SK-N-SH (cell line): Measurements from ENCODE around the gene SSR1. TPM values are rescaled to one million over a fixed set of nuclear protein-coding genes. Genes with fewer than 3 reads are reported as not detected.

Experiments
- CTCF ChIA-PET: fragments of 300-600, 350-600 bp; formaldehyde crosslinking; extraction: SDS; loops from one replicate; lab custom pipeline; 2021; lab: Yijun Ruan, JAX
- POLR2A ChIA-PET: fragments of 350-600 bp; sonication (Branson Sonifier 250); formaldehyde crosslinking; extraction: SDS; loops from one replicate; lab custom pipeline; 2020; ENCODE audit warnings: antibody characterized with exemption, inconsistent platforms; lab: Yijun Ruan, JAX
- DNase-seq: peaks from one replicate; pipeline ENCODE4 v3.0.0; 2012
- H2AFZ ChIP-seq: fragments of 200-600 bp; sonication (generic); 2 replicates; pipeline ENCODE4 v1.8.1; 2016; ENCODE audit warnings: antibody characterized with exemption, mild to moderate bottlenecking, low read depth
- H3F3A ChIP-seq: fragments of 200-600 bp; sonication (generic); replicated peaks from 2 replicates; pipeline ENCODE3; 2016; ENCODE audit warnings: antibody characterized with exemption, mild to moderate bottlenecking; ENCODE audit not compliant: insufficient read depth
- H3K27ac ChIP-seq, 2 experiments: fragments of 200-500 bp in 1 of 2; fragments of 200-600 bp in 1 of 2; sonication (Bioruptor generic) in 1 of 2; sonication (generic), shearing (Covaris generic) in 1 of 2; 2 replicates each; pipeline versions ENCODE4 v1.5.1 to v1.6.1; 2014 to 2016; ENCODE audit warnings: low read depth in 2 of 2, inconsistent platforms in 1 of 2, low read length in 1 of 2, mild to moderate bottlenecking in 1 of 2, mixed read lengths in 1 of 2
- H3K27me3 ChIP-seq: fragments of 200-600 bp; sonication (generic), shearing (Covaris generic); 2 replicates; pipeline ENCODE4 v1.6.1; 2016; ENCODE audit warnings: mixed run types; ENCODE audit not compliant: insufficient read depth
- H3K36me3 ChIP-seq, 2 experiments: fragments of 200-500 bp in 1 of 2; fragments of 200-600 bp in 1 of 2; sonication (Bioruptor generic) in 1 of 2; sonication (generic) in 1 of 2; replicated peaks in 1 of 2; 2 replicates each; pipeline versions ENCODE3 to v1.5.1; 2014 to 2016; ENCODE audit warnings: low read length in 1 of 2, mild to moderate bottlenecking in 1 of 2; ENCODE audit not compliant: insufficient read depth in 2 of 2, control insufficient read depth in 1 of 2
- H3K4me1 ChIP-seq, 2 experiments: fragments of 200-500 bp in 1 of 2; fragments of 200-600 bp in 1 of 2; sonication (Bioruptor generic) in 1 of 2; sonication (generic), shearing (Covaris generic) in 1 of 2; 2 replicates each; pipeline versions ENCODE4 v1.5.1 to v1.6.1; 2014 to 2016; ENCODE audit warnings: low read depth in 1 of 2, low read length in 1 of 2, mixed run types in 1 of 2; ENCODE audit not compliant: insufficient read depth in 2 of 2, control insufficient read depth in 1 of 2
- H3K4me2 ChIP-seq: fragments of 200-600 bp; sonication (generic), shearing (Covaris generic); 2 replicates; pipeline ENCODE4 v1.6.1; 2017; ENCODE audit warnings: mixed run types
- H3K4me3 ChIP-seq, 2 experiments: fragments of 200-500 bp in 1 of 2; fragments of 200-600 bp in 1 of 2; sonication (Bioruptor generic) in 1 of 2; sonication (generic), shearing (Covaris generic) in 1 of 2; 2 replicates each; pipeline versions ENCODE4 v1.5.1 to v1.8.1; 2014 to 2016; ENCODE audit warnings: low read depth in 2 of 2, inconsistent platforms in 1 of 2, low read length in 1 of 2, mild to moderate bottlenecking in 1 of 2, mixed read lengths in 1 of 2, moderate library complexity in 1 of 2
- H3K79me2 ChIP-seq: fragments of 200-600 bp; sonication (generic); 2 replicates; pipeline ENCODE4 v1.8.1; 2017; ENCODE audit warnings: mild to moderate bottlenecking; ENCODE audit not compliant: insufficient read depth
- H3K9ac ChIP-seq: fragments of 200-600 bp; sonication (generic); 2 replicates; pipeline ENCODE4 v1.6.1; 2017; ENCODE audit warnings: mixed run types
- H3K9me2 ChIP-seq: fragments of 200-600 bp; sonication (generic); 2 replicates; pipeline ENCODE4 v1.6.1; 2017; ENCODE audit warnings: mixed run types
- H3K9me3 ChIP-seq: fragments of 200-600 bp; sonication (generic); 2 replicates; pipeline ENCODE4 v1.6.1; 2017; ENCODE audit warnings: mixed run types, mild to moderate bottlenecking, moderate library complexity
- H4K20me1 ChIP-seq: fragments of 200-600 bp; sonication (generic); 2 replicates; pipeline ENCODE4 v1.6.1; 2017; ENCODE audit warnings: mild to moderate bottlenecking, mixed run types; ENCODE audit not compliant: insufficient read depth
- ELF1 ChIP-seq: IDR thresholded peaks from 2 replicates; pipeline ENCODE4 v1.4.0; 2012
- EP300 ChIP-seq, 2 experiments: IDR thresholded peaks; 2 replicates each; pipeline versions ENCODE4 v1.4.0 to v1.6.1; 2012; ENCODE audit warnings: borderline replicate concordance in 1 of 2, low read depth in 1 of 2, low read length in 1 of 2
- EZH2phosphoT487 ChIP-seq: fragments of 200-600 bp; sonication (generic); IDR thresholded peaks from 2 replicates; pipeline ENCODE4 v1.6.1; 2017; ENCODE audit warnings: low read depth, mixed run types, mild to moderate bottlenecking, antibody characterized with exemption, moderate library complexity, borderline replicate concordance
- FOXM1 ChIP-seq: IDR thresholded peaks from 2 replicates; pipeline ENCODE4 v1.4.0; 2012; ENCODE audit warnings: low read depth, mild to moderate bottlenecking
- MEF2A ChIP-seq: IDR thresholded peaks from 2 replicates; pipeline ENCODE4 v1.4.0; 2012; ENCODE audit warnings: low read depth, borderline replicate concordance
- NFIC ChIP-seq: IDR thresholded peaks from 2 replicates; pipeline ENCODE4 v1.4.0; 2012; ENCODE audit warnings: borderline replicate concordance
- POLR2AphosphoS5 ChIP-seq: IDR thresholded peaks from 2 replicates; pipeline ENCODE4 v1.6.1; 2012; ENCODE audit warnings: low read depth, low read length
- RAD21 ChIP-seq: IDR thresholded peaks from 2 replicates; pipeline ENCODE4 v1.6.1; 2012; ENCODE audit warnings: mild to moderate bottlenecking, low read length
- RFX5 ChIP-seq: IDR thresholded peaks from 2 replicates; pipeline ENCODE4 v1.6.1; 2012; ENCODE audit warnings: mild to moderate bottlenecking, improper control_type of control experiment, low read length
- RXRA ChIP-seq: IDR thresholded peaks from 2 replicates; pipeline ENCODE4 v1.4.0; 2012; ENCODE audit warnings: low read depth, mild to moderate bottlenecking, borderline replicate concordance
- YY1 ChIP-seq: IDR thresholded peaks from 2 replicates; pipeline ENCODE4 v1.4.0; 2012; ENCODE audit warnings: low read depth, mild to moderate bottlenecking
- WGBS: methylation state at CpG from one replicate; pipeline ENCODE4 v1.1.6; 2017; ENCODE audit warnings: low lambda C conversion rate; 5-methylcytosine and 5-hydroxymethylcytosine counted together
- polyA plus RNA-seq, 3 experiments: library from polyadenylated mRNA; depleted of rRNA; stranded (reverse); fragments of >200 nt; gene quantifications; 2 replicates each; pipeline ENCODE4 v1.2.3, GENCODE V29; 2012
- TF ChIP-seq, protein P1 (sequence below): IDR thresholded peaks from 2 replicates; pipeline ENCODE4 v1.4.0; 2012; ENCODE audit warnings: low read depth
- TF ChIP-seq, protein P2 (sequence below): fragments of 150-350 bp; IDR thresholded peaks from 2 replicates; pipeline ENCODE4 v1.6.1; 2017; ENCODE audit warnings: antibody characterized with exemption, low read length, low read depth, borderline replicate concordance
- TF ChIP-seq, protein P3 (sequence below): IDR thresholded peaks from 2 replicates; pipeline ENCODE4 v1.6.1; 2012; ENCODE audit warnings: mild to moderate bottlenecking, low read depth, low read length, moderate library complexity
- TF ChIP-seq, protein P4 (sequence below): IDR thresholded peaks from 2 replicates; pipeline ENCODE4 v1.4.0; 2012; ENCODE audit warnings: low read depth, borderline replicate concordance
- TF ChIP-seq, protein P5 (sequence below): fragments of 150-350 bp; IDR thresholded peaks from 2 replicates; pipeline ENCODE4 v1.6.1; 2016; ENCODE audit warnings: mild to moderate bottlenecking, low read depth, low read length
- TF ChIP-seq, protein P6 (sequence below): IDR thresholded peaks from 2 replicates; pipeline ENCODE4 v1.4.0; 2012; ENCODE audit warnings: low read depth, borderline replicate concordance

The SSR1 gene
- polyA plus RNA-seq, 1 of the 3 experiments (the other 2 are of a cell fraction), result 50.7 TPM

DNA sequence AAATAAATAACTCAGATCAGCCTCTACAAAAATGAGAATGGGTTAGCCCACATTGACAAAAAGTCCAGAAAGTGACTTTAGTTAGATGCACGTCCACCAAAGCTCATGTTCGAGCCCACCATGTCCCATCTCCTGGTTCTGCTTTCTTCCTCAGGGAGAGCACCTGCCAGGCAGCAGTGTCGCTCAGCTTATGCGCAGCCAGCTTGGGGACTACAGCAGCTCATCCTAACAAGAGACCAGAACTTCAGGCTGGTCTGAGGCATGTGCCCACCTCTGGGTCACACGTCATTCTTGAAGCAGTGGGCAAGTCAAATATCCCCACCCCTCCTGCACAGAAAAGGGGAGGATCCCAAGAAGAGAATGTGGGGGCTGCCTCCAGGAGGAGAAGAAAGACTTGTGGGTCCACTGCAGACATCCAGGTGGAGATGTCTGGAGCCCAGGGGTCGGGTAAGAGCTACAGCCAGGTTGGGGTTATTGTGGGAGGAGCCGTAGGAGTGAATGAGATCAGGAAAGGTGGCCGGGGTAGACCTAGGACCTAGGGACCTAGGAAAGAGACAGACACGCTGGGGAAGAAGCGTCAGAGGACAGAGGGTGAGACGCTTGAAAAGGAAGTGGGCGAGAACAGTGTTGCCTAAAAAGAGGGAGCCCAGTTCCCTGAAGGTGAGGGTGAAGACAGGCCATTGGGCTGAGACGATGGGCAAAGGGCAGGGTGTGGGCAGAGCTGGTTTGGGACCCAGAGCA lies 52.5 kb downstream of the SSR1 start:
- ChIA-PET CTCF (interaction anchor here (1.5 to 4.5 kb wide), 4 partner anchors 15 to 584 kb away, joined by 3 to 28 read pairs (median 6); no protein-coding TSS in a partner anchor), POLR2A (no interaction called here)
- WGBS, result 84% methylated on average over 13 of the region's 13 CpGs
- Histone ChIP-seq H3K27me3 (no peaks in the 10 kb centered on the region), H3K36me3 (no peaks in the 10 kb centered on the region), H3K4me3 (peak overlapping the region; percentile 44 to 70; a peak in 3 of 4 replicates), H4K20me1 (no peaks in the 10 kb centered on the region), H2AFZ (peak overlapping the region; percentile 97; the same call in 1 of the 2 replicates), H3F3A (no peaks in the 10 kb centered on the region), H3K79me2 (no peaks in the 10 kb centered on the region), H3K4me2 (peak overlapping the region; percentile 79), H3K4me1 (peaks cover 0 to 6% of the 10 kb centered on the region in 2 experiments; a peak in 1 of 4 replicates), H3K9me3 (no peaks in the 10 kb centered on the region), H3K9me2 (no peaks in the 10 kb centered on the region), H3K9ac (peak overlapping the region; percentile 53; the same call in 1 of the 2 replicates), H3K27ac (no peak overlapping the region)
- DNase-seq, result no peak
- TF ChIP-seq EP300 (IDR thresholded peaks at IDR 0.05; ENCODE audit: borderline replicate concordance in 1 of 2, low read depth in 1 of 2, low read length in 1 of 2), result no peak
- no peak for TF ChIP-seq NFIC
- no peak for TF ChIP-seq MEF2A
- TF ChIP-seq, protein P1, sequence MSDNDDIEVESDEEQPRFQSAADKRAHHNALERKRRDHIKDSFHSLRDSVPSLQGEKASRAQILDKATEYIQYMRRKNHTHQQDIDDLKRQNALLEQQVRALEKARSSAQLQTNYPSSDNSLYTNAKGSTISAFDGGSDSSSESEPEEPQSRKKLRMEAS, result no peak
- no peak for TF ChIP-seq EZH2phosphoT487
- TF ChIP-seq, protein P2, sequence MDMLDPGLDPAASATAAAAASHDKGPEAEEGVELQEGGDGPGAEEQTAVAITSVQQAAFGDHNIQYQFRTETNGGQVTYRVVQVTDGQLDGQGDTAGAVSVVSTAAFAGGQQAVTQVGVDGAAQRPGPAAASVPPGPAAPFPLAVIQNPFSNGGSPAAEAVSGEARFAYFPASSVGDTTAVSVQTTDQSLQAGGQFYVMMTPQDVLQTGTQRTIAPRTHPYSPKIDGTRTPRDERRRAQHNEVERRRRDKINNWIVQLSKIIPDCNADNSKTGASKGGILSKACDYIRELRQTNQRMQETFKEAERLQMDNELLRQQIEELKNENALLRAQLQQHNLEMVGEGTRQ, result no peak
- TF ChIP-seq, protein P3, sequence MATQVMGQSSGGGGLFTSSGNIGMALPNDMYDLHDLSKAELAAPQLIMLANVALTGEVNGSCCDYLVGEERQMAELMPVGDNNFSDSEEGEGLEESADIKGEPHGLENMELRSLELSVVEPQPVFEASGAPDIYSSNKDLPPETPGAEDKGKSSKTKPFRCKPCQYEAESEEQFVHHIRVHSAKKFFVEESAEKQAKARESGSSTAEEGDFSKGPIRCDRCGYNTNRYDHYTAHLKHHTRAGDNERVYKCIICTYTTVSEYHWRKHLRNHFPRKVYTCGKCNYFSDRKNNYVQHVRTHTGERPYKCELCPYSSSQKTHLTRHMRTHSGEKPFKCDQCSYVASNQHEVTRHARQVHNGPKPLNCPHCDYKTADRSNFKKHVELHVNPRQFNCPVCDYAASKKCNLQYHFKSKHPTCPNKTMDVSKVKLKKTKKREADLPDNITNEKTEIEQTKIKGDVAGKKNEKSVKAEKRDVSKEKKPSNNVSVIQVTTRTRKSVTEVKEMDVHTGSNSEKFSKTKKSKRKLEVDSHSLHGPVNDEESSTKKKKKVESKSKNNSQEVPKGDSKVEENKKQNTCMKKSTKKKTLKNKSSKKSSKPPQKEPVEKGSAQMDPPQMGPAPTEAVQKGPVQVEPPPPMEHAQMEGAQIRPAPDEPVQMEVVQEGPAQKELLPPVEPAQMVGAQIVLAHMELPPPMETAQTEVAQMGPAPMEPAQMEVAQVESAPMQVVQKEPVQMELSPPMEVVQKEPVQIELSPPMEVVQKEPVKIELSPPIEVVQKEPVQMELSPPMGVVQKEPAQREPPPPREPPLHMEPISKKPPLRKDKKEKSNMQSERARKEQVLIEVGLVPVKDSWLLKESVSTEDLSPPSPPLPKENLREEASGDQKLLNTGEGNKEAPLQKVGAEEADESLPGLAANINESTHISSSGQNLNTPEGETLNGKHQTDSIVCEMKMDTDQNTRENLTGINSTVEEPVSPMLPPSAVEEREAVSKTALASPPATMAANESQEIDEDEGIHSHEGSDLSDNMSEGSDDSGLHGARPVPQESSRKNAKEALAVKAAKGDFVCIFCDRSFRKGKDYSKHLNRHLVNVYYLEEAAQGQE, result no peak
- TF ChIP-seq POLR2AphosphoS5, result no peak
- TF ChIP-seq RXRA, result no peak
- TF ChIP-seq ELF1, result no peak
- no peak for TF ChIP-seq RFX5
- TF ChIP-seq, protein P4, sequence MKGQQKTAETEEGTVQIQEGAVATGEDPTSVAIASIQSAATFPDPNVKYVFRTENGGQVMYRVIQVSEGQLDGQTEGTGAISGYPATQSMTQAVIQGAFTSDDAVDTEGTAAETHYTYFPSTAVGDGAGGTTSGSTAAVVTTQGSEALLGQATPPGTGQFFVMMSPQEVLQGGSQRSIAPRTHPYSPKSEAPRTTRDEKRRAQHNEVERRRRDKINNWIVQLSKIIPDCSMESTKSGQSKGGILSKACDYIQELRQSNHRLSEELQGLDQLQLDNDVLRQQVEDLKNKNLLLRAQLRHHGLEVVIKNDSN, result no peak
- TF ChIP-seq, protein P5, sequence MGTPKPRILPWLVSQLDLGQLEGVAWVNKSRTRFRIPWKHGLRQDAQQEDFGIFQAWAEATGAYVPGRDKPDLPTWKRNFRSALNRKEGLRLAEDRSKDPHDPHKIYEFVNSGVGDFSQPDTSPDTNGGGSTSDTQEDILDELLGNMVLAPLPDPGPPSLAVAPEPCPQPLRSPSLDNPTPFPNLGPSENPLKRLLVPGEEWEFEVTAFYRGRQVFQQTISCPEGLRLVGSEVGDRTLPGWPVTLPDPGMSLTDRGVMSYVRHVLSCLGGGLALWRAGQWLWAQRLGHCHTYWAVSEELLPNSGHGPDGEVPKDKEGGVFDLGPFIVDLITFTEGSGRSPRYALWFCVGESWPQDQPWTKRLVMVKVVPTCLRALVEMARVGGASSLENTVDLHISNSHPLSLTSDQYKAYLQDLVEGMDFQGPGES, result no peak
- no peak for TF ChIP-seq YY1
- TF ChIP-seq, protein P6, sequence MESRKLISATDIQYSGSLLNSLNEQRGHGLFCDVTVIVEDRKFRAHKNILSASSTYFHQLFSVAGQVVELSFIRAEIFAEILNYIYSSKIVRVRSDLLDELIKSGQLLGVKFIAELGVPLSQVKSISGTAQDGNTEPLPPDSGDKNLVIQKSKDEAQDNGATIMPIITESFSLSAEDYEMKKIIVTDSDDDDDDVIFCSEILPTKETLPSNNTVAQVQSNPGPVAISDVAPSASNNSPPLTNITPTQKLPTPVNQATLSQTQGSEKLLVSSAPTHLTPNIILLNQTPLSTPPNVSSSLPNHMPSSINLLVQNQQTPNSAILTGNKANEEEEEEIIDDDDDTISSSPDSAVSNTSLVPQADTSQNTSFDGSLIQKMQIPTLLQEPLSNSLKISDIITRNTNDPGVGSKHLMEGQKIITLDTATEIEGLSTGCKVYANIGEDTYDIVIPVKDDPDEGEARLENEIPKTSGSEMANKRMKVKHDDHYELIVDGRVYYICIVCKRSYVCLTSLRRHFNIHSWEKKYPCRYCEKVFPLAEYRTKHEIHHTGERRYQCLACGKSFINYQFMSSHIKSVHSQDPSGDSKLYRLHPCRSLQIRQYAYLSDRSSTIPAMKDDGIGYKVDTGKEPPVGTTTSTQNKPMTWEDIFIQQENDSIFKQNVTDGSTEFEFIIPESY, result no peak
- no peak for TF ChIP-seq RAD21
- TF ChIP-seq FOXM1, result no peak
